Breast epithelium (tissue), 4 donors: Measurements from ENCODE around the gene PAXIP1. TPM values are rescaled to one million over a fixed set of nuclear protein-coding genes. Genes with fewer than 3 reads are reported as not detected.

Source experiments
- DNase-seq, 2 donors: peaks; one replicate each; pipeline ENCODE4 v3.0.0-alpha.2; 2019; ENCODE audit warnings: low spot score in 2 of 2
- H3K27ac ChIP-seq, 2 donors: fragments of 200-600 bp; sonication (generic) in 1 of 2; one replicate each; pipeline ENCODE4 v1.5.1; 2016 to 2019; ENCODE audit warnings: mild to moderate bottlenecking in 1 of 2
- H3K27me3 ChIP-seq, 2 donors: fragments of 200-600 bp; sonication (generic) in 1 of 2; one replicate each; pipeline versions ENCODE4 v1.5.1 to v1.6.0; 2017 to 2019; ENCODE audit warnings: control low read depth in 1 of 2, mild to moderate bottlenecking in 1 of 2
- H3K36me3 ChIP-seq: fragments of 200-600 bp; one replicate; pipeline ENCODE4 v1.5.1; 2019
- H3K4me1 ChIP-seq, 2 donors: fragments of 200-600 bp; sonication (generic); one replicate each; pipeline ENCODE4 v1.5.1; 2016 to 2019; ENCODE audit warnings: control low read depth in 1 of 2
- H3K4me3 ChIP-seq, 3 donors: fragments of 200-600 bp; sonication (generic); 1 replicate in 2 of 3; 2 replicates in 1 of 3; pipeline ENCODE4 v1.5.1; 2016 to 2019; ENCODE audit warnings: mild to moderate bottlenecking in 3 of 3, moderate library complexity in 2 of 3
- H3K9me3 ChIP-seq, 2 donors: fragments of 200-600 bp; sonication (generic) in 1 of 2; one replicate each; pipeline ENCODE4 v1.5.1; 2016 to 2019; ENCODE audit warnings: control low read depth in 1 of 2
- POLR2A ChIP-seq: fragments of 450-650 bp; IDR thresholded peaks from one replicate; pipeline ENCODE4 v1.6.1; 2016; ENCODE audit warnings: antibody characterized with exemption, mild to moderate bottlenecking, moderate library complexity
- POLR2AphosphoS5 ChIP-seq, 3 donors: sonication (generic); formaldehyde crosslinking; IDR thresholded peaks; one replicate each; pipeline ENCODE4 v1.6.1; 2017; ENCODE audit warnings: antibody characterized with exemption in 3 of 3
- intact Hi-C: fragments of 100-400 bp; cut with DNase I; formaldehyde crosslinking; loops from one replicate; pipeline ENCODE4 v1.15.1; 2023; ENCODE audit warnings: low total_unique reads
- total RNA-seq, 3 donors: library from RNA; depleted of rRNA; stranded (reverse); fragments of >200 nt; gene quantifications; one replicate each; pipeline ENCODE4 v1.1.0, GENCODE V29; 2016
- TF ChIP-seq, protein P1 (sequence below), 3 donors: fragments of 450-650 bp; IDR thresholded peaks; one replicate each; pipeline ENCODE4 v1.5.1; 2016 to 2017; ENCODE audit warnings: antibody characterized with exemption in 3 of 3, mild to moderate bottlenecking in 3 of 3, moderate library complexity in 3 of 3

The PAXIP1 gene, protein sequence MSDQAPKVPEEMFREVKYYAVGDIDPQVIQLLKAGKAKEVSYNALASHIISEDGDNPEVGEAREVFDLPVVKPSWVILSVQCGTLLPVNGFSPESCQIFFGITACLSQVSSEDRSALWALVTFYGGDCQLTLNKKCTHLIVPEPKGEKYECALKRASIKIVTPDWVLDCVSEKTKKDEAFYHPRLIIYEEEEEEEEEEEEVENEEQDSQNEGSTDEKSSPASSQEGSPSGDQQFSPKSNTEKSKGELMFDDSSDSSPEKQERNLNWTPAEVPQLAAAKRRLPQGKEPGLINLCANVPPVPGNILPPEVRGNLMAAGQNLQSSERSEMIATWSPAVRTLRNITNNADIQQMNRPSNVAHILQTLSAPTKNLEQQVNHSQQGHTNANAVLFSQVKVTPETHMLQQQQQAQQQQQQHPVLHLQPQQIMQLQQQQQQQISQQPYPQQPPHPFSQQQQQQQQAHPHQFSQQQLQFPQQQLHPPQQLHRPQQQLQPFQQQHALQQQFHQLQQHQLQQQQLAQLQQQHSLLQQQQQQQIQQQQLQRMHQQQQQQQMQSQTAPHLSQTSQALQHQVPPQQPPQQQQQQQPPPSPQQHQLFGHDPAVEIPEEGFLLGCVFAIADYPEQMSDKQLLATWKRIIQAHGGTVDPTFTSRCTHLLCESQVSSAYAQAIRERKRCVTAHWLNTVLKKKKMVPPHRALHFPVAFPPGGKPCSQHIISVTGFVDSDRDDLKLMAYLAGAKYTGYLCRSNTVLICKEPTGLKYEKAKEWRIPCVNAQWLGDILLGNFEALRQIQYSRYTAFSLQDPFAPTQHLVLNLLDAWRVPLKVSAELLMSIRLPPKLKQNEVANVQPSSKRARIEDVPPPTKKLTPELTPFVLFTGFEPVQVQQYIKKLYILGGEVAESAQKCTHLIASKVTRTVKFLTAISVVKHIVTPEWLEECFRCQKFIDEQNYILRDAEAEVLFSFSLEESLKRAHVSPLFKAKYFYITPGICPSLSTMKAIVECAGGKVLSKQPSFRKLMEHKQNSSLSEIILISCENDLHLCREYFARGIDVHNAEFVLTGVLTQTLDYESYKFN
- total RNA-seq, result 10 to 100 TPM; 10.2 to 25.3 (median 14.1) TPM

DNA sequence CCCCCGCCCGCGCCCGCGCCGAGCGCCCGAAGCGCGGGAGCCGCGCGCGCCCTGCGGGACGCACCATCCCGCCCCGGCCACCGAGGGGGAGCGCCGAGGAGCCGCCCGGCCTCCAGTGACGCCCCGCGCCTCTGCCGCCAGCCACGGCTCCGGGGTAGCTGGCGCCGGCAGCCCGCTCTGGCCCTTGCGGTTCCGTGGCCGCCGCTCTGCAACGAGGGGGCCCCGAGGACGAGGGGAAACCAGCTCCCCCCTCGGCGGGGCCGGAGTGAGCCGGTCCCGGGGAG lies at the start of gene PAXIP1:
Gene PAXIP1 (minus strand): TSS at position 33 of the 284 bp plus-strand sequence. CDS start 195 bp downstream, outside the sequence.
- Histone ChIP-seq H3K9me3 (no peaks in the 10 kb centered on the region), H3K27me3 (no peaks in the 10 kb centered on the region), H3K36me3 (no peaks in the 10 kb centered on the region), H3K4me3 (peak within 1 kb of the TSS; percentile 92 to 96 (median 94)), H3K27ac (peak within 1 kb of the TSS; percentile 89 to 95), H3K4me1 (peaks cover 0 to 7% of the 10 kb centered on the region in 2 donors)
- intact Hi-C loops, result no loop called here
- DNase-seq, result no peak
- TF ChIP-seq, protein P1, sequence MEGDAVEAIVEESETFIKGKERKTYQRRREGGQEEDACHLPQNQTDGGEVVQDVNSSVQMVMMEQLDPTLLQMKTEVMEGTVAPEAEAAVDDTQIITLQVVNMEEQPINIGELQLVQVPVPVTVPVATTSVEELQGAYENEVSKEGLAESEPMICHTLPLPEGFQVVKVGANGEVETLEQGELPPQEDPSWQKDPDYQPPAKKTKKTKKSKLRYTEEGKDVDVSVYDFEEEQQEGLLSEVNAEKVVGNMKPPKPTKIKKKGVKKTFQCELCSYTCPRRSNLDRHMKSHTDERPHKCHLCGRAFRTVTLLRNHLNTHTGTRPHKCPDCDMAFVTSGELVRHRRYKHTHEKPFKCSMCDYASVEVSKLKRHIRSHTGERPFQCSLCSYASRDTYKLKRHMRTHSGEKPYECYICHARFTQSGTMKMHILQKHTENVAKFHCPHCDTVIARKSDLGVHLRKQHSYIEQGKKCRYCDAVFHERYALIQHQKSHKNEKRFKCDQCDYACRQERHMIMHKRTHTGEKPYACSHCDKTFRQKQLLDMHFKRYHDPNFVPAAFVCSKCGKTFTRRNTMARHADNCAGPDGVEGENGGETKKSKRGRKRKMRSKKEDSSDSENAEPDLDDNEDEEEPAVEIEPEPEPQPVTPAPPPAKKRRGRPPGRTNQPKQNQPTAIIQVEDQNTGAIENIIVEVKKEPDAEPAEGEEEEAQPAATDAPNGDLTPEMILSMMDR (IDR thresholded peaks at IDR 0.05), result peak in 1 of 3 donors; percentile 44
- TF ChIP-seq POLR2AphosphoS5 (IDR thresholded peaks at IDR 0.05), result no peak
- TF ChIP-seq POLR2A, result no peak

DNA sequence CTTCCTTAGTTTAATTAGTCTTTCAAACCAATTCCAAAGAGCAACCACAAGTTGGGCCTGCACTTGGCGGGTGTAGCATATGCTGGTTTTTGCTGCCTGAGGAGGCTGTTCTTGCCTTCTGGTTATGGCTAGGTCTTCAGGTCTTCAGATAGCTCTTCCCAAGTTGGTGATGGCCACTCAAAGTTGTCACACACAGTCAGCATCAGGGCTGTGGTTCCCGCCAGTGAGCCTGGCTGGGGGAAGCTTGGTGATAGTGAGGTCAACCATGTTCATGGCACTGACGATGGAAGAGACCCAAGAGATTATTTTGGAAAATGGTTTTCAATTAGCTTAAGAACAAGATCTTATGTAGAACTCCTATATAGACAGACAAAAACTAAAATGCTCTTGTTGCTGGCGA lies 48.4 kb upstream of the PAXIP1 start:
- Histone ChIP-seq H3K27me3 (peaks cover 0 to 5% of the 10 kb centered on the region in 2 donors), H3K4me1 (no peaks in the 10 kb centered on the region), H3K4me3 (no peak overlapping the region), H3K9me3 (no peaks in the 10 kb centered on the region), H3K36me3 (no peaks in the 10 kb centered on the region), H3K27ac (no peak overlapping the region)
- TF ChIP-seq POLR2AphosphoS5 (IDR thresholded peaks at IDR 0.05) (no peak), POLR2A (no peak)
- TF ChIP-seq, protein P1 (IDR thresholded peaks at IDR 0.05), result no peak
- DNase-seq, result no peak
- intact Hi-C loops, result no loop called here

GRCh38 chr7:155048006-155048405 lies 45.1 kb upstream of the PAXIP1 start:
- intact Hi-C loops, result no loop called here
- no peaks in the 10 kb centered on the region for H3K4me1 ChIP-seq
- TF ChIP-seq POLR2AphosphoS5 (IDR thresholded peaks at IDR 0.05), result no peak
- no peak for TF ChIP-seq POLR2A
- TF ChIP-seq, protein P1 (IDR thresholded peaks at IDR 0.05), result no peak
- no peak for DNase-seq
- no peaks in the 10 kb centered on the region for H3K9me3 ChIP-seq
- H3K27ac ChIP-seq, result no peak overlapping the region
- no peaks in the 10 kb centered on the region for H3K27me3 ChIP-seq
- no peaks in the 10 kb centered on the region for H3K36me3 ChIP-seq
- H3K4me3 ChIP-seq, result no peak overlapping the region

DNA sequence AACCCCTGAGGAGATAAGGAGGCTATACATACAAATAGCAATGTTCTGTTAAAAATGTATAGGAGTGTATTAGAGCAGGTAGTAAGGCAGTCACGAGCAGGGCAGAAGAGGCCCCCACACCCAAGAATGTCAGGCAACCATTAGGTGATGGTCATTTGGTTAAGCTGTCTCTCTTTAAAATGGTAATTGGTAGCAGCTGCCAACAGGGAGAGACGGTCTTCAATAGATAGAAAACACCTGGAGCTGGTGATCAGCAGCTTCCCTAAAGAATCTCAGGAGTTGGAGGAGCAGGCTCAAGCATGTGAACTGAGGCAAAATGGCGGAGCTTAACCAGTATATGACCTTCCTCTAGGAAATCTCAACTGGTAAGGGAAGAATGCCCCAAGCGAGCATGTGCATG lies 40.8 kb upstream of the PAXIP1 start:
- TF ChIP-seq POLR2A, result no peak
- TF ChIP-seq POLR2AphosphoS5 (IDR thresholded peaks at IDR 0.05), result no peak
- TF ChIP-seq, protein P1 (IDR thresholded peaks at IDR 0.05), result no peak
- Histone ChIP-seq H3K9me3 (no peaks in the 10 kb centered on the region), H3K4me1 (no peaks in the 10 kb centered on the region), H3K27me3 (peaks cover 0 to 2% of the 10 kb centered on the region in 2 donors), H3K4me3 (no peak overlapping the region), H3K27ac (no peak overlapping the region), H3K36me3 (no peaks in the 10 kb centered on the region)
- no peak for DNase-seq
- intact Hi-C loops, result no loop called here
